ENCODE measurements around the gene SLC10A3. TPM values are rescaled to one million over a fixed set of nuclear protein-coding genes. Genes with fewer than 3 reads are reported as not detected.

The SLC10A3 gene, protein sequence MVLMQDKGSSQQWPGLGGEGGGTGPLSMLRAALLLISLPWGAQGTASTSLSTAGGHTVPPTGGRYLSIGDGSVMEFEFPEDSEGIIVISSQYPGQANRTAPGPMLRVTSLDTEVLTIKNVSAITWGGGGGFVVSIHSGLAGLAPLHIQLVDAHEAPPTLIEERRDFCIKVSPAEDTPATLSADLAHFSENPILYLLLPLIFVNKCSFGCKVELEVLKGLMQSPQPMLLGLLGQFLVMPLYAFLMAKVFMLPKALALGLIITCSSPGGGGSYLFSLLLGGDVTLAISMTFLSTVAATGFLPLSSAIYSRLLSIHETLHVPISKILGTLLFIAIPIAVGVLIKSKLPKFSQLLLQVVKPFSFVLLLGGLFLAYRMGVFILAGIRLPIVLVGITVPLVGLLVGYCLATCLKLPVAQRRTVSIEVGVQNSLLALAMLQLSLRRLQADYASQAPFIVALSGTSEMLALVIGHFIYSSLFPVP
- 29.9 and 37.5 TPM in 2 replicates for total RNA-seq

DNA sequence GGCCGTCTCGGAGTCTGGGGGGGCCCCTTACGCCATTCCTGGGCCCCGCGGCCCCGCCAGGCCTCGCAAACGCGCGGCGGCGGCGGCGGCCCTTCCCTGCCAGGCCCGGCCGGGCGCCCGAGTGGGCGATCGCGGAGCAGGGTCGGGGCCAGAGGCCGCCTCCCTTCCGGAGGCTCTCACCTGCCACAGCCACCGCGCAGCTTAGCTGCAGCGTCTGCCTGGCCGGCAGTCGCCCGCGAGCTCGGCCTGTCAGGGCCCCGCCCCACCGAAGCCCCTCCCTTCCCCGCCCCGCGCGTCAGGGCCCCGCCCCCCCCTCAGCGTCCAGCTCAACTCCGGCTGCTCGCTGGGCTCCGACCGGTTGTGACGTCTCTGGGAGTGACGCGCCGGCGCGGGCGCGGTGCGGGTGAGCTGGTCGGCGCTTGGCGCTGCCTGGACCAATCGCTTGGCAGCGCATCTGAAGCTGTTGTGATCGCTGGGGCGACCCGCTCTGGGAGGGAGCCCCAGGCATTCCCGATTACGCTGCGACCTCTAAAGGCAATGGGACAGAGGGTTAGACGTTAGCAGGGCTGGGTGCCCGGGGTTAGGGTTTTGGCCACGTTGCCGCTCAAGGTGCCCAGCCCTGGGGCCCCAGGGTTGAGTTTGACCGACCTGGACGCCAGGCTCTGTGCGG lies at the start of gene SLC10A3:
Gene SLC10A3, minus strand, starts transcription at position 216 of the 670 bp plus-strand sequence. CDS start 1,689 bp downstream, outside the sequence.

DNA sequence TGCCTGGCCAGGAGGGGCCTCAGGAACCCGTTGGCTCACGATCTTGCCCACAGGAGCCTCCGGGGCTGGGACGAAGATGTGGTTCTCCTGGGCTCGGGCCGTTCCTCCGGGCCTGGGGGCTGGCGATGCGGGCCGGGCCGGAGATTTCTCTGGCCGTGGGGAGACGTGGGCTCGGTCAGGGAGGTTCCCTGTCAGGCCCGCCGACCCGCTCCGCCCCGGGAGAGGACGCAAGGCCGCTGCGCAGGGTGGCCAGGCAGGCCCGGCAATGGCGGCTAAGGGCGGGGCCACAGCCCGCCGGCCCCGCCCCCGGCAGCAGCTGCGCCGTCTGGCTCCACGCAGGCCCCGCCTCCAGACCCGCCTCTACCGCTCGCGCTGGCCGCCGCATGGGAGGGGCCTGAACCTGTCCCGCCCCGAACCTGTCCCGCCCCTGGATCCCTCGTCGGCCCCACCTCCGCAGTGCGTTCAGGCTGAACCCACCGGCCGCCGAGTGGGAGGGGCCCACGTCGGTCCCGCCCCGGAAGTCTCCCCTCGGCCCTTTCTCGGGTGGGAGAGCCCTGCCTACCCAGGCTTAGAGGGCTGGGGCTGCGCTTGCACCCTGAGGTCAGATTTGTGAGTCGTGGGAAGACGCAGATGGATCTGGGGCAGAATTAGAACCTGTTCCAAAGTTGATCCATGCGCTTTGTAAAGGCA lies 25.7 kb upstream of the SLC10A3 start, which contains the start of gene FAM3A:
Gene FAM3A, minus strand, starts transcription at position 267 of the 690 bp plus-strand sequence. CDS start 460 bp downstream, outside the sequence.

GRCh38 chrX:154486396-154487207 lies 3.8 kb downstream of the SLC10A3 start, which contains the start of gene UBL4A:
UBL4A (minus strand) TSS chrX:154486615; CDS start chrX:154486584, 31 bp downstream.

DNA sequence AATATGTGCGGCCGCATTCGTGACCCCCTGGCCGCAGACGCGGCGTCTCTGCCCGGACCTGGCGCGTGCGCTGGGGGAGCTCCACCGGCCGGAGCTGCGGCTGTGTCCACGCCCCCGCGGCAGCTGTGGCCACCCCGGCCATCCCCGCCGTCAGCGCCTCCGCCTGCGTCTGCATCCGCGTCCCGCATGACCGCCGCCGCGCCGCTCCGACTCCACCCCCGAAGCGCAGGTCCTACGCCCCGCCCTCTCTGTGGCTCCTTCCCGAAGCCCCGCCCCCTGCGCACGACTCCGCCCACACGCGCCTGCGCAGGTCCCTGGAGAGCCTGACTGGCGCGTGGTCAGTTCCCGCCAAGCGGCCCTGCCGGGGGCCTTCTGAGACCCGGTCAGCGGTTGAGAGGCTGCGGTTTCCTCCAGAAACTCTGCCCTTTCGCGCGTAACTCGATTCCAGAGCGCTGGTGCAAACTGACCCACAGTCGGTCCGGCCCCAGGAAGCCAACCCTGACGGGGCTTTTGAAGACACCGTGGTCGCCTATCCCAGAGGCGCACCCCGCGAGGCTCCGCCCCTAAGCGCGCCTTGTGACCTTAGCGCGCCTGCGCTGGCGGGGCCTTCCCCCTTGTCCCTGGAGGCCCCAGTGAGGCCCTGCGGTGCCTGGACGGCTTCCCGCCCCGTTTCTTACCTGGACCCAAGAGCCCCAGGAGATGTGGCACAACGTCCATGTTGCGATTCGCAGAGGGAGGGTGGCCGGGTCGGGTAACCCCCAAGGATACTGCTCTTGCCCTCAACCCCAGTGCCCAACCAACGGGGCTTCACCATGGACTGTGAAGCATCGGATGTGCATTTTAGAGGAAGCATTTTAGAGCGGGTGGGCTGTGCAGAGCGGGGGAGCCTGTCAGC lies 11.5 kb downstream of the SLC10A3 start, which contains the start of gene LAGE3:
Gene LAGE3, minus strand, starts transcription at position 554 of the 895 bp plus-strand sequence. Its CDS starts 366 bp downstream, at position 188.

DNA sequence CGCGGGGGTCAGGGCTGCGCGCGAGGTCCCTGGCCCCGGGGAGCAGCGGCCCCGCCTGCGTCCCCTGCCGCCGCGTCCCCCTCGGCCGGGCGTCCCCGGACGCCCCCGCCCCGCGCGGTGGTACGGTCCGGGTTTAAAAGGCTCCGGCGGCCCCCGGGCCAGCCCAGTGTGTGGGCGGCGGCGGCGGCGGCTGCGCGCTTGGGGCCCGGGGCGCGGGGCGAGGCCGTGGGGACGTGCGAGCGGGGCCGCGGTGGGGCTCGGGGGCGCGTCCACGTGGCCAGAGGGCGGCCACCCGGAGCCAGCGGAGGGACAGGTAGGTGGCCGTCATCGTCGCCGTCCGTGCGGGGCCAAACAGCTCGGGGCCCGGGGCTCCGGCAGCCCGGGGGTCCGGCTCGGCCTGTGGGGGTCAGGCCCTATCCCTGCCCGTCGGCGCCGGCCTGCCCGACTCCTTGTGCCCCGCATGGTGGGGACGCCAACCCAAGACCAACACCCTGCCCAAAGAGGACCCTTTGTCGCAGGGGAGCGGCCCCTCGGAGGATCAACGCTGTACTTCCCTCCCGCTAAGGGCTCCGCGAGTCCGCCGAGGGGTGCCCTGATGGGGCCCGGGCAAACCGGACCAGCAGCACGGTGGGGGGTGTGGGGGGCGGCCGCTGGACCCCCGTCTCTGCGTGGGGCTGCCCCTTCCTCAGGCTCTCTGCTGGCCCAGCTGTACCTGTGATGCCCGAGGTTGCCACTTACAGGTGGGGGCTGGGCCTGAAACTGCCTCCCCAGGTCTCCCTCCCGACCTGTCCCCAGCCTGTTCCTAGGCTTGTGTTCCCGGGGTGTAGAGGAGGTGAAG lies 32.1 kb downstream of the SLC10A3 start, which contains the start of gene PLXNA3:
Gene PLXNA3, plus strand, starts transcription at position 166 of the 838 bp plus-strand sequence. CDS start 1,903 bp downstream, outside the sequence.

GRCh38 chrX:154443992-154444754 lies 46.3 kb downstream of the SLC10A3 start, which contains the start of gene FAM50A:
FAM50A (plus strand) TSS chrX:154444141; CDS start chrX:154444236, 95 bp downstream.

Other genes starting within 250 kb of the SLC10A3 start
- not detected in 2 replicates for gene OPN1MW3, start 233.0 kb downstream of the SLC10A3 start, total RNA-seq
- not detected in 2 replicates for gene TEX28, start 195.5 kb downstream of the SLC10A3 start, total RNA-seq
- not detected in 2 replicates for gene TKTL1, start 194.8 kb downstream of the SLC10A3 start, total RNA-seq
- gene FLNA, start 116.0 kb downstream of the SLC10A3 start, total RNA-seq: 745 and 2,487 TPM in 2 replicates
- gene EMD, start 111.3 kb downstream of the SLC10A3 start, total RNA-seq: 66.7 and 79.0 TPM in 2 replicates
- 7,452 and 8,826 TPM in 2 replicates for gene RPL10, start 92.3 kb downstream of the SLC10A3 start, total RNA-seq
- gene DNASE1L1, start 81.4 kb downstream of the SLC10A3 start, total RNA-seq: 47.1 and 58.0 TPM in 2 replicates
- gene TAFAZZIN, start 79.1 kb downstream of the SLC10A3 start, total RNA-seq: 15.8 and 28.1 TPM in 2 replicates
- 46.5 and 60.7 TPM in 2 replicates for gene ATP6AP1, start 62.0 kb downstream of the SLC10A3 start, total RNA-seq
- gene GDI1, start 53.5 kb downstream of the SLC10A3 start, total RNA-seq: 77.9 and 123 TPM in 2 replicates
- 40.3 and 53.5 TPM in 2 replicates for gene FAM50A, start 46.5 kb downstream of the SLC10A3 start, total RNA-seq
- gene PLXNA3, start 32.3 kb downstream of the SLC10A3 start, total RNA-seq: 7.2 and 14.2 TPM in 2 replicates
- gene LAGE3, start 11.3 kb downstream of the SLC10A3 start, total RNA-seq: 22.4 and 30.4 TPM in 2 replicates
- gene UBL4A, start 4.0 kb downstream of the SLC10A3 start, total RNA-seq: 42.8 and 49.4 TPM in 2 replicates
- gene FAM3A, start 25.6 kb upstream of the SLC10A3 start, total RNA-seq: 33.1 and 37.7 TPM in 2 replicates
- gene G6PD, start 56.2 kb upstream of the SLC10A3 start, total RNA-seq: 172 and 216 TPM in 2 replicates
- 29.2 and 58.2 TPM in 2 replicates for gene IKBKG, start 57.0 kb upstream of the SLC10A3 start, total RNA-seq
- gene CTAG1A, start 94.5 kb upstream of the SLC10A3 start, total RNA-seq: not detected in 2 replicates
- gene CTAG1B, start 128.7 kb upstream of the SLC10A3 start, total RNA-seq: not detected in 2 replicates
- gene CTAG2, start 162.9 kb upstream of the SLC10A3 start, total RNA-seq: not detected in 2 replicates